Endometrial microvascular endothelial cells (primary cell): ENCODE data around the gene KIR3DL2. TPM values are rescaled to one million over a fixed set of nuclear protein-coding genes. Genes with fewer than 3 reads are reported as not detected.
"Not testable (repeated sequence)": the region's sequence is repeated elsewhere in the genome, so short reads cannot be mapped to it uniquely, and the experiment has no call there.

Experiments
- in situ Hi-C: cut with HindIII; loops from 2 replicates; pipeline ENCODE4 v1.10.0; 2017; ENCODE audit warnings: low sequenced_read_pairs, low pct_unique_long_range_greater_than_20kb; ENCODE audit errors: inconsistent ontology term
- total RNA-seq: library from RNA; depleted of rRNA; stranded (reverse); fragments of >200 nt; gene quantifications from one replicate; pipeline ENCODE4 v1.2.3, GENCODE V29; 2015; ENCODE audit errors: inconsistent ontology term

KIR3DL2 gene
- total RNA-seq, 1 donor from 2014 or later, result not detected

- in situ Hi-C loops, result no loop called here
Measured at GRCh38 chr19:54905803-54906511, 55.7 kb downstream of the KIR3DL2 start, which contains the start of gene NCR1. TSS of gene NCR1 (plus strand) at chr19:54906148. CDS start at chr19:54906188, 40 bp downstream.

- in situ Hi-C loops, result no loop called here
Measured at GRCh38 chr19:54906819-54907218, 56.6 kb downstream of the KIR3DL2 start.

DNA sequence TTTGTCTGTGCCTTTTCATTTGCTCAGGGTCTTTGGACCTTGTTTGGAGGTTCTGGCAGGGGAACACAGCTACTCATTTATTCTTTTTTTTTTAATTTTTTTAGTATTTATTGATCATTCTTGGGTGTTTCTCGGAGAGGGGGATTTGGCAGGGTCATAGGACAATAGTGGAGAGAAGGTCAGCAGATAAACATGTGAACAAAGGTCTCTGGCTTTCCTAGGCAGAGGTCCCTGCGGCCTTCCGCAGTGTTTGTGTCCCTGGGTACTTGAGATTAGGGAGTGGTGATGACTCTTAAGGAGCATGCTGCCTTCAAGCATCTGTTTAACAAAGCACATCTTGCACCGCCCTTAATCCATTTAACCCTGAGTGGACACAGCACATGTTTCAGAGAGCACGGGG is 57.7 kb downstream of the KIR3DL2 start:
- in situ Hi-C loops, result not testable (repeated sequence)

Other genes with a start within 250 kb of the KIR3DL2 start
- gene LILRB1, start 220.0 kb upstream of the KIR3DL2 start, total RNA-seq, result not detected
- gene LILRB4, start 187.5 kb upstream of the KIR3DL2 start, total RNA-seq, result not detected
- not detected for gene KIR3DL3, start 126.0 kb upstream of the KIR3DL2 start, total RNA-seq
- not detected for gene KIR2DL3, start 111.9 kb upstream of the KIR3DL2 start, total RNA-seq
- not detected for gene KIR2DL1, start 80.7 kb upstream of the KIR3DL2 start, total RNA-seq
- not detected for gene KIR2DL4, start 46.8 kb upstream of the KIR3DL2 start, total RNA-seq
- not detected for gene KIR3DL1, start 34.0 kb upstream of the KIR3DL2 start, total RNA-seq
- not detected for gene KIR2DS4, start 17.8 kb upstream of the KIR3DL2 start, total RNA-seq
- not detected for gene FCAR, start 23.8 kb downstream of the KIR3DL2 start, total RNA-seq
- not detected for gene NCR1, start 55.7 kb downstream of the KIR3DL2 start, total RNA-seq
- gene NLRP7, start 97.1 kb downstream of the KIR3DL2 start, total RNA-seq, result not detected
- gene NLRP2, start 115.9 kb downstream of the KIR3DL2 start, total RNA-seq, result 3.0 TPM
- not detected for gene GP6, start 187.8 kb downstream of the KIR3DL2 start, total RNA-seq
- gene RDH13, start 212.7 kb downstream of the KIR3DL2 start, total RNA-seq, result 9.8 TPM
- gene EPS8L1, start 225.4 kb downstream of the KIR3DL2 start, total RNA-seq, result 4.7 TPM